GM12875 (cell line): ENCODE results near the gene ELAVL1.

Source experiments
- H3K4me3 ChIP-seq: one replicate; pipeline ENCODE4 v1.5.1; 2011; ENCODE audit warnings: low read depth, low read length, control low read depth
- CTCF ChIP-seq: IDR thresholded peaks from 2 replicates; pipeline ENCODE4 v1.5.1; 2011; ENCODE audit warnings: low read depth, mild to moderate bottlenecking, control low read depth, inconsistent platforms, low read length, moderate library complexity, borderline replicate concordance; ENCODE audit not compliant: insufficient read depth

ELAVL1 gene

DNA sequence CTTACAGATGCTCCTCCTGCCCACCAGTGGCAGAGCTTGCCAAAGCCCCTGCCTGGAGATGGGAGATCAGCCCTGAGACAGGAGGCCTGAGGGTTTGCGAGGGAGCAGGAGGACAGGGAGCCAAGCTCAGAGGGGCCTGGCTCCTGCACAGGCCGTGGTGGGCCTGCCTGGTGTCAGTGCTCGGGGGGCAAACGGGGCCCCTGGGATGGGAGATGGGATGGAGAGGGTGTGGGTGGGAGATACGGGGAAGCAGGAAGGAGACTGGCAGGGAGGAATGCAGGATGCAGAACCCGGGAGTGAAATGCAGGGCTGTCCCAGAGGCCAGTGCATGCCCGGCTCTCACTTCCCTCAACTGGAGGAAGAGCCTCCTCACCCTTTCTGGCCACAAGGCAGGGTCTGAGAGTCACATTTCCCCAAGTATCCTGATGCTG is 19.9 kb downstream of the ELAVL1 start:
- no peak overlapping the region for H3K4me3 ChIP-seq
- TF ChIP-seq CTCF = no peak

DNA sequence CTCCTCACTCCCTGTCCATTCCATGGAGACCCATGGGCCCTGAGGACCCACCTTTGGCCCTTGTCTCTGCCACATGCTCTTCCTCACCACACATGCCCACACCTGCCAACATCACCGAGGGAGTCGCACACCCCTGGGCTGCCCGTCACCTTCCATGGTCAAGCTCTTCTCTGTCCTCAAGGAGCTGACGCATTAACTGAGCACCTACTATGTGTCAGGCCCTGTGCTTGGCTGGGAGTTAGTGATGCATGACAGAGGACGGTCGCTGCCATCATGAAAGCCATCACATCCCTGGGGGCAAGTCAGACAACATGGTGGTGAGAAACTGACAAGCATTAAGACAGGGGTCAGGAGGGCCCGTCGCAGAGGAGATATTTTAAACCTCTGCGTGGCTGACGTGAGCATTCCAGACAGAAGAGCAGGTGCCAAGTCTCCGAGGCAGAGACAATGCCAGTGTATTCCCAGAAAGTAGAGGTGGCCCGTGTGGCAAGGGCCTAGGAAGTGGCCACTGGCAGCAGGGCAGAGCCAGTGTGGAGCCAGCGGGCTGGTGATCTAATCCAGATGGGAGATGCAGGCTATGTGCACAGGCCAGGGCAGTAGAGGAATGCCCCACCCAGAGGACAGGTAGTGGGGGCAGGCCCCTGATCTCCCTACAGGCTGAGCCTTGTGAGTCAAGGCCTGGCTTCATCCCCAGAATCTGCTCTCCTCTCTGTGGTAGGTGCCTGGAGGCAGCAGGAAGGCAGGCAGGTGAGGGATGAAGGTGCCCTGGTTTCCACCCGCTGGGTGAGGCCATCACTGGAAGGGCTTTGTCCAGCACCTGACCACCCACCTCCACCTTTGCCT is 21.2 kb downstream of the ELAVL1 start:
- no peak for TF ChIP-seq CTCF
- no peak overlapping the region for H3K4me3 ChIP-seq

- H3K4me3 ChIP-seq = no peak overlapping the region
- no peak for TF ChIP-seq CTCF
Observed at GRCh38 chr19:7983286-7983950, 22.0 kb downstream of the ELAVL1 start.

GRCh38 chr19:7982651-7983099 is 22.8 kb downstream of the ELAVL1 start:
- no peak for TF ChIP-seq CTCF

GRCh38 chr19:7982103-7982502 is 23.3 kb downstream of the ELAVL1 start:
- TF ChIP-seq CTCF = no peak
- no peak overlapping the region for H3K4me3 ChIP-seq

More at GRCh38 chr19:7982651-7983099, 22.8 kb downstream of the ELAVL1 start:
- no peak overlapping the region for H3K4me3 ChIP-seq

DNA sequence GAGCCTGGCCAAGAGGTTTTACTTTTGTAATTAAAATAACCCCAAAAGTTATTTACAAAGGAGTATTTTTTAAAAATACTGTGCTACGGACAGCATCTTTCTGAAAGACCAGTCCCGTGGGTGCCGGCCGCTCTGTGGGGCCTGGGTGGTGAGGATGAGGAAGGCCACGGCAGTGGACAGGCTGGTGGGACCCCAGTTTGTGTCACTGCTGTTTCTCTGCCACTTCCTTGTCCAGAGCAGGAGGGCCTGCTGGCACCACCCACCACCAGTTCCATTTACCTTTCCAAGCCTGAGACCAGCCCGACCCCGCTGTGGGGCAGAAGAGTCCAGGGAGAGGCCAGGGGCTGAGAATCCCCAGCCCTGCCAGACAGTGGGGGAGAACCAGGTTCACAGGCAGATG is 23.8 kb downstream of the ELAVL1 start:
- no peak overlapping the region for H3K4me3 ChIP-seq
- no peak for TF ChIP-seq CTCF
